ENCODE data around the gene SPESP1.
"Not testable (repeated sequence)": the region's sequence is repeated elsewhere in the genome, so short reads cannot be mapped to it uniquely, and the experiment has no call there.

The SPESP1 gene

GRCh38 chr15:68966996-68967395 is 36.7 kb downstream of the SPESP1 start:
- no peak for DNase-seq

- no peak for DNase-seq
Measured at GRCh38 chr15:68967948-68968347, 37.6 kb downstream of the SPESP1 start.

- DNase-seq, result no peak
Measured at GRCh38 chr15:68969298-68969697, 39.0 kb downstream of the SPESP1 start.

- no peak for DNase-seq
Measured at GRCh38 chr15:68972201-68973065, 42.1 kb downstream of the SPESP1 start.

GRCh38 chr15:68975651-68976160 is 45.4 kb downstream of the SPESP1 start:
- DNase-seq, result not testable (repeated sequence)

DNA sequence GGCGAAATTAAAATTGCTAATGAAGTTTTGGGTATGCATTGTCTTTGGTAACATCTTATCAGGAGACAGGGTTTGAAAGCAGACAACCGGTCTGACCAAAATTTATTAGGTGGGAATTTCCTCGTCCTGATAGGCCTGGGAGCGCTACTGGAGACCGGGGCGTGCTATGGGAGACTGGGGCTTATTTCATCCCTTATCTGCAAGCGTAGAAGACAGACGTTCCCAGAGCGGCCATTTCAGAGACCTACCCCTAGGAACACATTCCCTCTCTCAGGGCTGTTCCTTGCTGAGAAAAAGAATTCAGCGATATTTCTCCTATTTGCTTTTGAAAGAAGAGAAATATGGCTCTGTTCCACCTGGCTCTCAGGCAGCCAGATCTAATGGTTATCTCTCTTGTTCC is 47.1 kb downstream of the SPESP1 start:
- DNase-seq, result not testable (repeated sequence)

GRCh38 chr15:68979006-68979405 is 48.7 kb downstream of the SPESP1 start:
- DNase-seq, result no peak

DNA sequence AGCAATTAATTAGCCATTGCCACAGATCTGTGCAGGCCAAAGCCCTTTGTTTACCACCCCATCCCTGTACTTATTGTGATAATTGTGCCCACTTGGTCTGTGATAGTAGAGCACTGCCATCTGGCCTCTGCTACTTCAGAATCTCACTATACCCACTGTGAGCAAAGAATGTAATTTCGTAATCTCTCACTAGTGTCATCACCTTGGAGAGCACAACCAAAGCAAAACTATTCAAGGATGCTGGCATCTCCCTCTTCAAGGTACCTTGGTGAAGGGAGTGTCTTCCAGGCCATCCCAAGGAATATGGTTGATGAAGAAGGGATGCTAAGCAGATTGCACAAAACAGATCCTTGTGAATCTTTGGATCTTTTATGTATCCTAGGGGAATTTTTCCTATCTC is 49.5 kb downstream of the SPESP1 start:
- DNase-seq, result no peak

DNA sequence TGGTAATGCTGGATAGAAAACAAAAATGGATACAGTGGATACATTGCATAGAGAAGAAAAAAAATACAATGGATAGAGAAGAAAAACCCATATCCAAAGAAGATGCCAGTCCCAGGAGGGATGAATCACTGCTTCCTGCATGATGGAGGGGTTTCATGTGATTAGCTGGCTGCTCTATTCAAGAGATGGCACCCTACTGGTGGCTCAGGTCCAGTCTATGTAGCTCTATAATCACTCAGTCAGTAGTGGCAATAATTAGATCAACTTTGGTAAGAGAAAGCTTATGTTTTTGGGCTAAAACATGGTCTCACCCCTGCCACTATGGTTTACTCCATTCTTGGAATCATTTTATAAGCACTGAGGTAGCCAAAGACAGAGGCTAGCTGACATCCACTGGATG is 50.5 kb downstream of the SPESP1 start:
- no peak for DNase-seq

- DNase-seq, result no peak
Measured at GRCh38 chr15:68981941-68982340, 51.6 kb downstream of the SPESP1 start.

- DNase-seq, result no peak
Measured at GRCh38 chr15:68982976-68983563, 52.7 kb downstream of the SPESP1 start.

DNA sequence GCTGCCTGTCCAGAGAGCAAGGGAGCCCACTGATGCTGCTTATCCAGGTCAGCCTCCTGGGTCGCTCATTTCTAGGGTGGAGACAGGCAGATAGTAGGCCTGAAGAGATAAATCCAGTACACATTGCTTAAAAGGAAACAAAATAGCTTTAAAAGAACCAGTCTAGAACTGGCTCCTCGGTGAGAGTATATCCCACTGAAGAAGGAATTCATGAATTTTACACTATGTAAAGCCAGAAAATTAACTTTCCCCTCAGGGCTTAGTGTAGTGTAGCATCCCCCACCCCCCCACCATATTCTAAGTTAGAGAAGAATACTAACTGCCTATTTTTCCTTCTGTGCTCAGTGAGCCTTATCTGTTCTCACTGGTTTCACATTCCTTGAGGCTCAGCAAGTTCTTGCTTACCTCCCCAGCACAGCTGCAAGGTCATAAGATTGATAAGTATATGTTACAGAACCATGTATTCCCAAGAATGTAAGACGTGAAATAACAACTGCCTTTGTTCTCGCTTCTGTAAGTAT is 53.7 kb downstream of the SPESP1 start:
- no peak for DNase-seq

DNA sequence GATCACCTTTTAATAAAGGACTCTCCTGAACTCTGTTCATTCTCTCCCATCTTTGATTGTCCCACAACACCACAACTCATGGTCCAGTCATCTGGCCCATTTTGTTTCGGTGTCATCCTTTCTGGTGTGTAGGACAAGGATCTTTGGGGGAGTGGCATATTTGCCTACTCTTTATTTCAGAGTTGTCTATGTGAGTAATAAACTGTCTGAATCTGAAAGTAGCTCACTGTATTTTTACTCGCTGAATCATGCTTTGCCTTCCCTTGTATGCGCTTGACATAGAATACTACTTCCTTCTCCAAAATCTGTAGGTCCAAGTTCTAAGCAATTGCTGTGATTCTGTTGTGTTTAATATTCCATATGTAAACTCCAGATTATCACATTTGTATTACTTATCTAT is 54.3 kb downstream of the SPESP1 start:
- no peak for DNase-seq

- no peak for DNase-seq
Measured at GRCh38 chr15:68985361-68985891, 55.1 kb downstream of the SPESP1 start.

DNA sequence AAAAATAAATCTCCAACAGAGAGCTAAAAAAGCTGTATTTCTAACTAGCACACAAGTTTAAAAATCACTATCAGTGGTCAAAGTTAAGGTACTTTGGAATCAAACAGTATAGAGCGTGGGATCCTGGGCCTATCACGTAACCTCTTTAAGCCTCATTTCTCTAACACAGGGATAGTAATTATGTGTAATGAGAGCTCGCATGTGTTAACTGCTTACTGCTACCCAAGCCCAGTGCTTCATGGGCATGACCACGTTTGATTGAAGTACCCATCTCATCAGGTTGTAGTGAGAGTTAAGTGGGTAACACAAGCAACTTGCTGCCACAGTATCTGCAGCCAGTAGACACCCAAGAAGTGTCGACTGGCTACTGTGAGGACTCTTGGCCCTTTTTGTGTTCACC is 56.0 kb downstream of the SPESP1 start:
- no peak for DNase-seq

DNA sequence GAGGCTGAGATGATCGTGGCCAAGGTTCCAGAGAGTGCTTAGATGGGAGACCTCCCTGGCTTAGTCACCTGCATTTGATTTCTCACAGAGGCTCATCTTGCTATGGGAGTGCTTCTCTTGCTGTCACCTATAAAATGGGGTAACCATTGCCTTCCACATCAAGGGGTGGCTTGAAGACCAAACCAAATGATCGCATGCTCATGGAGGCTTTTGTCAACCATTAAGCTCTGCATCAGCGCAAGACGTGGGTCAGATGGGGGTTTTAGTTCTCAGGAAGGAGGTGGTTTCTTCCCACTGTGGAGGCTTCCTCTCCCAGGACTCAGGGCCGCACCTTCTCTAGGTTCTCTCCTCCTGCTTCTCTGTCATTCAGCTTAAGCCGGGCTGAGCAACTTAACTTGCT is 56.8 kb downstream of the SPESP1 start:
- DNase-seq, result no peak

DNA sequence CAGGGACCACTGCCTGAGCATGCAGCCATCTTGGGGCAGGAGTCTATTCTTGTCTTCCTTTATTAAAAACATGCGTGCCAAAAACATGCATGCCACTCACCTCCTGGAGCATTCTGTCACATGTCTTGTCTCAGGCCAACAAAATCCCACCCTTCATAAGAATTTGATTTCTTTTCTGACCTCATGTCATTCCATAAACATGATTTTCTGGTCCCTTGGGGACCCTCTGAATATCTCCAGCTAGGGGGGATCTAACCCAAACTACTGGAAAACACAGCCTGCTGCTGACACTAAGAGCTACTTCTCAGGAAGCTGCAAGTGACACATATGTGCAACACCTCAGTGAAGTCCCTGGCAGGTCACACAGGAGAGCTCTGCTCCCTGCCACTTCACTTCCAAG is 57.4 kb downstream of the SPESP1 start:
- DNase-seq, result no peak

DNA sequence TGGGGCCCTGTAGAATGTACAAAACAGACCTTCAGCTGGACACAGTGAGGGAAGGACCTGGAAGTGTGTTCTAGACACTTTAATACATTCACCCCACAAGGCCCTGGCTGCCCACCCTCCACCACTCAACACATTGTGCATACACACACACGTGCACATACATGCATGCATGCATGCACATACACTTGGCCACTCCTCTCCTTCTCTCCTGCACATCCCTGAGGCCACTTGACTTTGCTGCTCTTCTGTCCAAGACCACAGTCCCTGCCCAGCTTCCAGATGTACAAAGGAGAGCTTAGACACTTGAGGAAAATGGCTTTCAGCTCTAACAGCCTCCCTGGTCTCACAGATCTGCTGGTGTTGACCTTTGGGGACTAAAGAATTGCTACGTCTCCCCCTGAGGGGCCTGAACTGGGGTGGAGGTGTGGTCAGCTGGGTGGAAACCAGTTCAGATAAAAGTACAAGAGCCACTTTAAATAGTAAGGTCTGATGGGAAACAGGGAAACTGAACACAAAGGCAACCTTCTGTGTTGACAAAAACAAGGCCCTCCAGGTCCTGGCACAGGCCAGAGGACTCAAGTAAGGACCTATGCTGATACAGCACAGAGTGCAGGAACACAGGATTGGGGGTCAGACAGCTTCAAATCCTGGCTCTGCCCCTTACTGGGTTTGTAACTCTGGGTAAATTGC is 59.4 kb downstream of the SPESP1 start:
- no peak for DNase-seq

GRCh38 chr15:68990231-68990991 is 60.1 kb downstream of the SPESP1 start:
- DNase-seq, result no peak

DNA sequence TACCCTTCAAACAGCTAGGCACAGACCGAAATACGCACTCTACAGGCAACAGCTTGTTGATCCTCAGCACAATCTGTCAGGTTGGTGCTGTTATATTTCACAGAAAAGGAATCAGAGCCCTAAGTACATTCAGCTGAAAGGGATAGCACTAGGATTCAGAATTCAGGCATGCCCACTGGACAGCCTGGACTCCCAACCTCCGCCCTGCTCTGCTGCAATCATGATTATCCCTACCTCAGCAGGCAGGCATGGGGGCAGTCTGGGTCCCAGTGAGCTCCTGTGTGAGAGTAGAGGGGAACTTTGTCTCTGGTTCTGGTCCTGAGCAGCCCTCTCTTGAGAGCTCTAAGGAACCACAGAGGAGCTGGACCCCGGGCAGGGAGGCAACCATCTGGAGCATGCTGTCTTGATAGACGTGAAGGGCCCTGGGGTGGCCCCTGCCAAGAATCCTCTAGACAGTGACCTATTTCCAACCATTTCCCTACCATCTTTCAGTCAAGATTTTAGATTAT is 60.7 kb downstream of the SPESP1 start:
- no peak for DNase-seq

- no peak for DNase-seq
Measured at GRCh38 chr15:68991723-68992122, 61.4 kb downstream of the SPESP1 start.

GRCh38 chr15:68992696-68993095 is 62.4 kb downstream of the SPESP1 start:
- no peak for DNase-seq
